GM18502 (cell line): ENCODE measurements around the gene NKIRAS1.
"Not testable (repeated sequence)": the region's sequence is repeated elsewhere in the genome, so short reads cannot be mapped to it uniquely, and the experiment has no call there.

ENCODE experiments used
- ATAC-seq: cut with Tn5 transposase; IDR thresholded peaks from one replicate; pipeline ENCODE4 v1.9.1; 2021; ENCODE audit warnings: mild to moderate bottlenecking; ENCODE audit not compliant: unreplicated experiment, poor library complexity

The NKIRAS1 gene

GRCh38 chr3:23911397-23911796 is 5.4 kb downstream of the NKIRAS1 start:
- ATAC-seq, result no peak

GRCh38 chr3:23909341-23909740 is 7.4 kb downstream of the NKIRAS1 start:
- ATAC-seq, result no peak

- no peak for ATAC-seq
Measured at GRCh38 chr3:23904545-23904944, 12.2 kb downstream of the NKIRAS1 start.

- no peak for ATAC-seq
Measured at GRCh38 chr3:23900744-23901143, 16.0 kb downstream of the NKIRAS1 start.

GRCh38 chr3:23895181-23895580 is 21.6 kb downstream of the NKIRAS1 start:
- ATAC-seq, result no peak

- ATAC-seq, result no peak
Measured at GRCh38 chr3:23894254-23895061, 22.3 kb downstream of the NKIRAS1 start.

GRCh38 chr3:23889950-23890349 is 26.8 kb downstream of the NKIRAS1 start:
- ATAC-seq, result no peak

- ATAC-seq, result no peak
Measured at GRCh38 chr3:23889386-23889785, 27.4 kb downstream of the NKIRAS1 start.

- no peak for ATAC-seq
Measured at GRCh38 chr3:23888617-23889228, 28.1 kb downstream of the NKIRAS1 start.

GRCh38 chr3:23886311-23886710 is 30.5 kb downstream of the NKIRAS1 start:
- no peak for ATAC-seq

- no peak for ATAC-seq
Measured at GRCh38 chr3:23885210-23885609, 31.6 kb downstream of the NKIRAS1 start.

GRCh38 chr3:23884481-23884880 is 32.3 kb downstream of the NKIRAS1 start:
- no peak for ATAC-seq

GRCh38 chr3:23882487-23882918 is 34.3 kb downstream of the NKIRAS1 start:
- ATAC-seq, result no peak

GRCh38 chr3:23881993-23882392 is 34.8 kb downstream of the NKIRAS1 start:
- ATAC-seq, result not testable (repeated sequence)

- no peak for ATAC-seq
Measured at GRCh38 chr3:23880703-23881339, 36.0 kb downstream of the NKIRAS1 start.

- no peak for ATAC-seq
Measured at GRCh38 chr3:23879485-23879884, 37.3 kb downstream of the NKIRAS1 start.

- no peak for ATAC-seq
Measured at GRCh38 chr3:23877329-23877980, 39.3 kb downstream of the NKIRAS1 start.

GRCh38 chr3:23876923-23877322 is 39.9 kb downstream of the NKIRAS1 start:
- no peak for ATAC-seq

- ATAC-seq, result no peak
Measured at GRCh38 chr3:23875113-23875725, 41.6 kb downstream of the NKIRAS1 start.

GRCh38 chr3:23874359-23875112 is 42.3 kb downstream of the NKIRAS1 start:
- ATAC-seq, result no peak
